Astrocyte (in vitro differentiated cells and primary cell): ENCODE measurements around the gene CASP10. TPM values are rescaled to one million over a fixed set of nuclear protein-coding genes. Genes with fewer than 3 reads are reported as not detected.

Experiments
- DNase-seq: peaks from one replicate; pipeline ENCODE4 v3.0.0-alpha.2; 2010; ENCODE audit warnings: low read depth
- FAIRE-seq: peaks from 2 replicates; lab custom pipeline; 2011; peaks lifted over from hg19 to GRCh38; lab: Jason Lieb, UNC
- H2AFZ ChIP-seq: 2 replicates; pipeline ENCODE4 v1.6.0; 2012; ENCODE audit warnings: low read depth, low read length, inconsistent platforms
- H3K27ac ChIP-seq: 2 replicates; pipeline ENCODE4 v1.5.1; 2011; ENCODE audit warnings: low read depth, low read length, inconsistent platforms
- H3K27me3 ChIP-seq: 2 replicates; pipeline ENCODE4 v1.6.0; 2011; ENCODE audit warnings: low read length, inconsistent platforms; ENCODE audit not compliant: insufficient read depth
- H3K36me3 ChIP-seq: 2 replicates; pipeline ENCODE4 v1.5.1; 2011; ENCODE audit warnings: low read length, inconsistent platforms; ENCODE audit not compliant: insufficient read depth
- H3K4me1 ChIP-seq: 2 replicates; pipeline ENCODE4 v1.5.1; 2011; ENCODE audit warnings: low read length, inconsistent platforms; ENCODE audit not compliant: insufficient read depth
- H3K4me2 ChIP-seq: 2 replicates; pipeline ENCODE4 v1.6.0; 2012; ENCODE audit warnings: low read length, inconsistent platforms
- H3K4me3 ChIP-seq: 2 replicates; pipeline ENCODE4 v1.5.1; 2011; ENCODE audit warnings: low read depth, mild to moderate bottlenecking, low read length, inconsistent platforms; ENCODE audit not compliant: insufficient read depth
- H3K79me2 ChIP-seq: 2 replicates; pipeline ENCODE4 v1.6.0; 2012; ENCODE audit warnings: mild to moderate bottlenecking, low read length, inconsistent platforms; ENCODE audit not compliant: insufficient read depth
- H3K9ac ChIP-seq: 2 replicates; pipeline ENCODE4 v1.6.0; 2012; ENCODE audit warnings: mild to moderate bottlenecking, low read length, inconsistent platforms
- H3K9me3 ChIP-seq: 2 replicates; pipeline ENCODE4 v1.5.1; 2012; ENCODE audit warnings: low read depth, mild to moderate bottlenecking, low read length, inconsistent platforms; ENCODE audit not compliant: insufficient read depth
- H4K20me1 ChIP-seq: 2 replicates; pipeline ENCODE4 v1.6.0; 2012; ENCODE audit warnings: low read length, inconsistent platforms; ENCODE audit not compliant: insufficient read depth
- H3K27ac Mint-ChIP-seq: one replicate; pipeline ENCODE4 v1.8.0; 2021; ENCODE audit warnings: mild to moderate bottlenecking, mixed read lengths; ENCODE audit not compliant: unreplicated experiment
- H3K27me3 Mint-ChIP-seq: one replicate; pipeline ENCODE4 v1.8.0; 2021; ENCODE audit warnings: low read depth, mixed read lengths; ENCODE audit not compliant: unreplicated experiment
- H3K36me3 Mint-ChIP-seq: one replicate; pipeline ENCODE4 v1.8.0; 2021; ENCODE audit warnings: low read depth, mixed read lengths; ENCODE audit not compliant: unreplicated experiment
- H3K4me1 Mint-ChIP-seq: one replicate; pipeline ENCODE4 v1.8.0; 2021; ENCODE audit warnings: low read depth, mixed read lengths; ENCODE audit not compliant: unreplicated experiment
- H3K4me3 Mint-ChIP-seq: one replicate; pipeline ENCODE4 v1.8.0; 2021; ENCODE audit warnings: mild to moderate bottlenecking, moderate library complexity, mixed read lengths; ENCODE audit not compliant: unreplicated experiment
- H3K9me3 Mint-ChIP-seq: one replicate; pipeline ENCODE4 v1.8.0; 2021; ENCODE audit warnings: mild to moderate bottlenecking, mixed read lengths; ENCODE audit not compliant: unreplicated experiment
- CTCF ChIP-seq: IDR thresholded peaks from 2 replicates; pipeline ENCODE4 v1.5.1; 2011; ENCODE audit warnings: low read depth, mild to moderate bottlenecking, inconsistent platforms, low read length, moderate library complexity; ENCODE audit not compliant: insufficient read depth
- EZH2 ChIP-seq: IDR thresholded peaks from 2 replicates; pipeline ENCODE4 v1.6.1; 2012; ENCODE audit warnings: mild to moderate bottlenecking, low read length, inconsistent platforms; ENCODE audit not compliant: insufficient read depth
- total RNA-seq: library from RNA; stranded (reverse); gene quantifications from 2 replicates; pipeline ENCODE4 v1.2.1, GENCODE V29; 2021

The CASP10 gene
- total RNA-seq, 1 donor from 2014 or later: 0.43 TPM

GRCh38 chr2:201157694-201158093 lies 25.2 kb upstream of the CASP10 start:
- Histone ChIP-seq H4K20me1 (no peaks in the 10 kb centered on the region), H3K4me3 (no peak overlapping the region), H3K27ac (peak overlapping the region; percentile 56), H3K9ac (peak overlapping the region; percentile 56), H3K36me3 (peaks cover 29% of the 10 kb centered on the region), H2AFZ (peak overlapping the region; percentile 12), H3K4me1 (peaks cover 7% of the 10 kb centered on the region), H3K4me2 (peak overlapping the region; percentile 20), H3K79me2 (peaks cover 9% of the 10 kb centered on the region), H3K27me3 (no peaks in the 10 kb centered on the region), H3K9me3 (no peaks in the 10 kb centered on the region)
- Mint-ChIP-seq H3K27me3 (no peaks in the 10 kb centered on the region), H3K9me3 (no peaks in the 10 kb centered on the region), H3K4me1 (peaks cover 11% of the 10 kb centered on the region), H3K4me3 (peak overlapping the region; percentile 3), H3K27ac (peak overlapping the region; percentile 87), H3K36me3 (peaks cover 21% of the 10 kb centered on the region)
- FAIRE-seq (no peak), DNase-seq (peak; percentile 14)
- no peak for TF ChIP-seq CTCF
- no peak for TF ChIP-seq EZH2

- peaks cover 7% of the 10 kb centered on the region for H3K4me1 ChIP-seq
- H3K36me3 ChIP-seq: peaks cover 32% of the 10 kb centered on the region
- H3K4me1 Mint-ChIP-seq: peaks cover 11% of the 10 kb centered on the region
- peak overlapping the region; percentile 20 for H3K4me2 ChIP-seq
- peak overlapping the region; percentile 56 for H3K9ac ChIP-seq
- peak overlapping the region; percentile 12 for H2AFZ ChIP-seq
- no peaks in the 10 kb centered on the region for H3K27me3 ChIP-seq
- TF ChIP-seq EZH2 (no peak), CTCF (peak; percentile 71)
- peaks cover 3% of the 10 kb centered on the region for H3K79me2 ChIP-seq
- H3K27ac Mint-ChIP-seq: peak overlapping the region; percentile 87
- peak overlapping the region; percentile 56 for H3K27ac ChIP-seq
- no peaks in the 10 kb centered on the region for H3K9me3 Mint-ChIP-seq
- no peaks in the 10 kb centered on the region for H3K9me3 ChIP-seq
- FAIRE-seq: no peak
- peak; percentile 71 for DNase-seq
- no peak overlapping the region for H3K4me3 ChIP-seq
- H4K20me1 ChIP-seq: no peaks in the 10 kb centered on the region
- peak overlapping the region; percentile 3 for H3K4me3 Mint-ChIP-seq
- peaks cover 15% of the 10 kb centered on the region for H3K36me3 Mint-ChIP-seq
- H3K27me3 Mint-ChIP-seq: no peaks in the 10 kb centered on the region
These were observed 24.6 kb upstream of the CASP10 start for GRCh38 chr2:201158111-201158929.

- Histone ChIP-seq H3K4me3 (no peak overlapping the region), H3K9me3 (no peaks in the 10 kb centered on the region), H4K20me1 (no peaks in the 10 kb centered on the region), H3K4me2 (no peak overlapping the region), H3K27me3 (no peaks in the 10 kb centered on the region), H2AFZ (no peak overlapping the region), H3K27ac (no peak overlapping the region), H3K79me2 (no peaks in the 10 kb centered on the region), H3K36me3 (peaks cover 39% of the 10 kb centered on the region), H3K9ac (no peak overlapping the region), H3K4me1 (no peaks in the 10 kb centered on the region)
- Mint-ChIP-seq H3K4me1 (no peaks in the 10 kb centered on the region), H3K4me3 (no peak overlapping the region), H3K36me3 (peaks cover 32% of the 10 kb centered on the region), H3K9me3 (peaks cover 2% of the 10 kb centered on the region), H3K27me3 (no peaks in the 10 kb centered on the region), H3K27ac (no peak overlapping the region)
- no peak for TF ChIP-seq CTCF
- no peak for DNase-seq
- FAIRE-seq: no peak
These were observed 18.8 kb upstream of the CASP10 start for GRCh38 chr2:201164166-201164565.
